H1 (cell line): ENCODE data around the gene ESYT2. TPM values are rescaled to one million over a fixed set of nuclear protein-coding genes. Genes with fewer than 3 reads are reported as not detected.

Source experiments
- CTCF ChIA-PET: fragments of 300-600 bp; sonication (Branson Sonifier 250); formaldehyde crosslinking; loops from one replicate; lab custom pipeline; 2021; ENCODE audit not compliant: partially characterized antibody; lab: Charles Lee
- POLR2A ChIA-PET: fragments of 300-600 bp; sonication (Branson Sonifier 250); formaldehyde crosslinking; loops from one replicate; lab custom pipeline; 2021; ENCODE audit warnings: inconsistent platforms; ENCODE audit not compliant: partially characterized antibody; lab: Charles Lee
- DNase-seq, 2 experiments: peaks; one replicate each; pipeline versions ENCODE4 v3.0.0 to v3.0.0-alpha.2; 2010 to 2022; ENCODE audit warnings: low spot score in 2 of 2, low read depth in 1 of 2, mixed read lengths in 1 of 2
- FAIRE-seq: peaks from 2 replicates; lab custom pipeline; 2011; peaks lifted over from hg19 to GRCh38; lab: Jason Lieb, UNC
- H2AFZ ChIP-seq: 2 replicates; pipeline ENCODE4 v1.8.1; 2012; ENCODE audit warnings: low read length, inconsistent platforms
- H2AK5ac ChIP-seq: 2 replicates; pipeline ENCODE4 v1.6.1; 2013; ENCODE audit warnings: low read depth, low read length
- H2BK120ac ChIP-seq: replicated peaks from 2 replicates; pipeline ENCODE3; 2013; ENCODE audit warnings: low read depth, low read length, inconsistent platforms
- H2BK12ac ChIP-seq: 2 replicates; pipeline ENCODE4 v1.6.1; 2013; ENCODE audit warnings: low read depth, low read length
- H2BK15ac ChIP-seq: 2 replicates; pipeline ENCODE4 v1.6.1; 2013; ENCODE audit warnings: low read length
- H2BK20ac ChIP-seq: 2 replicates; pipeline ENCODE4 v1.6.1; 2013; ENCODE audit warnings: low read length
- H2BK5ac ChIP-seq: 2 replicates; pipeline ENCODE4 v1.6.1; 2013; ENCODE audit warnings: low read depth, low read length
- H3K14ac ChIP-seq: 2 replicates; pipeline ENCODE4 v1.6.1; 2013; ENCODE audit warnings: inconsistent platforms; ENCODE audit not compliant: insufficient read length
- H3K18ac ChIP-seq: 2 replicates; pipeline ENCODE4 v1.6.1; 2013; ENCODE audit warnings: low read length; ENCODE audit errors: extremely low read depth
- H3K23ac ChIP-seq: 2 replicates; pipeline ENCODE4 v1.6.1; 2013; ENCODE audit warnings: inconsistent platforms; ENCODE audit not compliant: insufficient read length
- H3K23me2 ChIP-seq: 2 replicates; pipeline ENCODE4 v1.6.1; 2013; ENCODE audit warnings: low read depth, low read length
- H3K27ac ChIP-seq: 2 replicates; pipeline ENCODE4 v1.6.1; 2011; ENCODE audit warnings: low read depth, low read length, inconsistent platforms
- H3K27me3 ChIP-seq, 4 experiments: replicated peaks in 1 of 4; 1 replicate in 1 of 4; 2 replicates in 3 of 4; pipeline versions ENCODE4 v1.6.1 to v1.8.1; 2011 to 2013; ENCODE audit warnings: low read length in 3 of 4, mild to moderate bottlenecking in 3 of 4, inconsistent platforms in 2 of 4, mixed read lengths in 2 of 4, moderate library complexity in 1 of 4; ENCODE audit not compliant: control insufficient read depth in 3 of 4, insufficient read depth in 3 of 4; ENCODE audit errors: extremely low read depth in 1 of 4
- H3K36me3 ChIP-seq, 4 experiments: 2 replicates each; pipeline versions ENCODE4 v1.6.1 to v1.8.1; 2011 to 2013; ENCODE audit warnings: mild to moderate bottlenecking in 4 of 4, low read length in 3 of 4, moderate library complexity in 2 of 4, control low read depth in 1 of 4, inconsistent platforms in 1 of 4; ENCODE audit not compliant: insufficient read depth in 4 of 4, control insufficient read depth in 2 of 4
- H3K4ac ChIP-seq: replicated peaks from 2 replicates; pipeline ENCODE3; 2013; ENCODE audit warnings: low read length, low read depth, mixed read lengths, inconsistent platforms; ENCODE audit not compliant: insufficient read length
- H3K4me1 ChIP-seq, 4 experiments: replicated peaks in 1 of 4; 1 replicate in 1 of 4; 2 replicates in 3 of 4; pipeline versions ENCODE4 v1.6.1 to v1.8.1; 2011 to 2013; ENCODE audit warnings: low read length in 3 of 4, inconsistent platforms in 2 of 4, mixed read lengths in 1 of 4; ENCODE audit not compliant: insufficient read depth in 4 of 4, control insufficient read depth in 3 of 4
- H3K4me2 ChIP-seq, 2 experiments: 2 replicates each; pipeline versions ENCODE4 v1.6.1 to v1.8.1; 2011 to 2013; ENCODE audit warnings: low read depth in 2 of 2, low read length in 2 of 2, control low read depth in 1 of 2, inconsistent platforms in 1 of 2, mild to moderate bottlenecking in 1 of 2; ENCODE audit not compliant: insufficient read depth in 1 of 2
- H3K4me3 ChIP-seq, 4 experiments: fragments of 200-600, 300-600 bp in 1 of 4; sonication (generic), shearing (Covaris generic), sonication (Bioruptor Twin) in 1 of 4; 2 replicates each; pipeline versions ENCODE4 v1.5.1 to v1.8.1; 2011 to 2016; ENCODE audit warnings: low read length in 4 of 4, low read depth in 3 of 4, control low read depth in 2 of 4, inconsistent platforms in 2 of 4, mild to moderate bottlenecking in 2 of 4, mixed read lengths in 1 of 4, moderate library complexity in 1 of 4; ENCODE audit not compliant: insufficient read depth in 2 of 4; ENCODE audit errors: extremely low read depth in 1 of 4
- H3K56ac ChIP-seq: replicated peaks from 2 replicates; pipeline ENCODE3; 2013; ENCODE audit warnings: low read depth, mild to moderate bottlenecking, mixed read lengths, low read length, inconsistent platforms; ENCODE audit not compliant: insufficient read length
- H3K79me1 ChIP-seq: 2 replicates; pipeline ENCODE4 v1.6.1; 2013; ENCODE audit warnings: low read depth, low read length, control low read depth
- H3K79me2 ChIP-seq, 2 experiments: 2 replicates each; pipeline versions ENCODE4 v1.6.1 to v1.8.1; 2012 to 2013; ENCODE audit warnings: low read length in 2 of 2, mild to moderate bottlenecking in 2 of 2, inconsistent platforms in 1 of 2; ENCODE audit not compliant: insufficient read depth in 2 of 2, control insufficient read depth in 1 of 2
- H3K9ac ChIP-seq, 4 experiments: replicated peaks in 1 of 4; 1 replicate in 1 of 4; 2 replicates in 3 of 4; pipeline versions ENCODE4 v1.6.1 to v1.8.1; 2011 to 2013; ENCODE audit warnings: low read depth in 3 of 4, low read length in 3 of 4, control low read depth in 2 of 4, mild to moderate bottlenecking in 2 of 4, moderate library complexity in 2 of 4, inconsistent platforms in 1 of 4; ENCODE audit errors: extremely low read depth in 1 of 4
- H3K9me3 ChIP-seq, 2 experiments: 2 replicates each; pipeline versions ENCODE4 v1.6.1 to v1.8.1; 2012 to 2013; ENCODE audit warnings: mild to moderate bottlenecking in 2 of 2, moderate library complexity in 2 of 2, control low read depth in 1 of 2, inconsistent platforms in 1 of 2, low read depth in 1 of 2, low read length in 1 of 2, mixed read lengths in 1 of 2; ENCODE audit not compliant: insufficient read depth in 2 of 2
- H4K20me1 ChIP-seq, 2 experiments: replicated peaks in 1 of 2; 2 replicates each; pipeline versions ENCODE3 to v1.8.1; 2011 to 2013; ENCODE audit warnings: inconsistent platforms in 2 of 2, low read length in 2 of 2, mild to moderate bottlenecking in 1 of 2; ENCODE audit not compliant: insufficient read depth in 2 of 2, control insufficient read depth in 1 of 2
- H4K5ac ChIP-seq: 2 replicates; pipeline ENCODE4 v1.6.1; 2013; ENCODE audit warnings: low read length, low read depth, mixed read lengths, inconsistent platforms; ENCODE audit not compliant: insufficient read length
- H4K8ac ChIP-seq: 2 replicates; pipeline ENCODE4 v1.8.0; 2013; ENCODE audit warnings: mild to moderate bottlenecking, moderate library complexity, low read length, inconsistent platforms; ENCODE audit not compliant: insufficient read depth; ENCODE audit errors: extremely low read depth
- H4K91ac ChIP-seq: replicated peaks from 2 replicates; pipeline ENCODE3; 2013; ENCODE audit warnings: low read length, mixed read lengths, inconsistent platforms; ENCODE audit not compliant: insufficient read length
- BRCA1 ChIP-seq: IDR thresholded peaks from 2 replicates; pipeline ENCODE4 v1.6.1; 2012; ENCODE audit warnings: low read depth, low read length, improper control_type of control experiment
- MAFK ChIP-seq: IDR thresholded peaks from 2 replicates; pipeline ENCODE4 v1.6.1; 2012; ENCODE audit warnings: low read depth, mild to moderate bottlenecking, improper control_type of control experiment, low read length
- RAD21 ChIP-seq, 2 experiments: IDR thresholded peaks in 1 of 2; conservative IDR thresholded peaks in 1 of 2; 2 replicates each; pipeline ENCODE4 v1.6.1; 2011; ENCODE audit warnings: low read depth in 2 of 2, low read length in 2 of 2, improper control_type of control experiment in 1 of 2, inconsistent platforms in 1 of 2, mild to moderate bottlenecking in 1 of 2, moderate library complexity in 1 of 2
- SAP30 ChIP-seq: fragments of 300-600 bp; sonication (generic); IDR thresholded peaks from 2 replicates; pipeline ENCODE4 v1.7.1; 2012; ENCODE audit warnings: low read length, moderate library complexity, mild to moderate bottlenecking, inconsistent platforms; ENCODE audit not compliant: insufficient read depth, insufficient replicate concordance
- WGBS, 2 experiments: shearing (Covaris generic) in 1 of 2; methylation state at CpG; one replicate each; pipeline versions ENCODE4 v1.1.6 to v1.1.7; 2013 to 2015; ENCODE audit warnings: low lambda C conversion rate in 2 of 2, mixed read lengths in 2 of 2, inconsistent platforms in 1 of 2, low coverage in 1 of 2, missing lambda C conversion rate in 1 of 2; ENCODE audit not compliant: insufficient replicate concordance in 2 of 2, insufficient coverage in 1 of 2, insufficient read length in 1 of 2; ENCODE audit errors: extremely low coverage in 1 of 2, missing lambda C conversion rate in 1 of 2; 5-methylcytosine and 5-hydroxymethylcytosine counted together
- polyA plus RNA-seq, 7 experiments: library from polyadenylated mRNA; depleted of rRNA in 3 of 7; stranded (reverse) in 5 of 7; unstranded in 2 of 7; fragments of >200 nt in 5 of 7; fragments of 200-250 nt in 2 of 7; gene quantifications; 1 replicate in 5 of 7; 2 replicates in 1 of 7; 4 replicates in 1 of 7; pipeline versions ENCODE4 v1.2.1 to v1.2.3, GENCODE V29; 2011 to 2013; ENCODE audit warnings: missing spikeins in 2 of 7, mixed read lengths in 2 of 7
- total RNA-seq: library from RNA; stranded (reverse); fragmentation: NEBNext Ultra II Directional; extraction: Animal tissue kit (Norgen Biotek cat#: 25700); gene quantifications from 2 replicates; pipeline ENCODE4 v1.2.1, GENCODE V29; 2021
- TF ChIP-seq, protein P1 (sequence below), 3 experiments: IDR thresholded peaks; 1 replicate in 2 of 3; 2 replicates in 1 of 3; pipeline versions ENCODE4 v1.5.1 to v1.6.1; 2011; ENCODE audit warnings: low read length in 3 of 3, mild to moderate bottlenecking in 3 of 3, inconsistent platforms in 2 of 3, low read depth in 1 of 3, moderate library complexity in 1 of 3; ENCODE audit not compliant: insufficient read depth in 1 of 3; ENCODE audit errors: control extremely low read depth in 1 of 3

ESYT2 gene
- total and polyA plus RNA-seq, 2 of the 8 experiments (the other 6 are each of a cell fraction or from before 2014, with no cell fraction given) = 27.0 to 37.5 TPM

DNA sequence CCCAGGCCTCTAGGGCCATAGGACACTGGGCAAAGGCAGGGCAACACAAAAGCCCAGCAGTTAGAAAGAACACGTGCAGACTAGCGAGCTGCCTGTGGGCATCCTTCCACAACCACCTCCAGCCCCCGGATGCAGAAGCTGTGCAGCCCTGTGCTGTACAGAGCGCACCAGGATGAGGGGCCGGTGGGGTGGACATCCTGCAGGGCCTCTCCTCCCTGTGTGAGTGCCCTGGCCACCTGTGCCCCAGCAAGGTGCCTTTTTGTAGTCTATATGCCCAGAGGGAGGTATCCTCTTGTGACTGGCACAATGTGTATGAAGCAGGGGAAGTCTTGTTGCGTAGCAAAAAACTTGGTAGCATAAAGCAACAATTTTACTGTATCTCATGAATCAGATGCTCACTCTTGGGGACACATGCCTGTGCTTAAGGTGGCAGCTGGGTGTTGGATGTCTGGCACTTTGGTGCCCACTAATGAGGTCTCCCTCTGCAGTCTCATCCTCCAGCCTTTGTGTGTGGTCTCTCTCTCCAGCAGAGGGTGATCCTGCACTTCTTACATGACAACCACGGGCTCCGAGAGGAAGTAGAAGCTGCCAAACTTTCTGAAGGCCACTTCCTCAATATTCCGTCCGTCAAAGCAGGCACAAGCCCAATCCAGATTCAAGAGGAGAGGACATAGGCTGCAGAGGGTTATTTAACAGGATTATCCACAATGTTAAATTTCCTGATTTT, 133.4 kb downstream of the ESYT2 start:
- no peak overlapping the region for H2BK5ac ChIP-seq
- H2BK20ac ChIP-seq = no peak overlapping the region
- H4K8ac ChIP-seq = no peak overlapping the region
- TF ChIP-seq MAFK (no peak), BRCA1 (no peak), RAD21 (IDR thresholded peaks at IDR 0.05 in 1 of 2, conservative IDR thresholded peaks at IDR 0.05 in 1 of 2; ENCODE audit: low read depth in 2 of 2, low read length in 2 of 2) (peak; percentile 72 to 82), SAP30 (no peak)
- TF ChIP-seq, protein P1, sequence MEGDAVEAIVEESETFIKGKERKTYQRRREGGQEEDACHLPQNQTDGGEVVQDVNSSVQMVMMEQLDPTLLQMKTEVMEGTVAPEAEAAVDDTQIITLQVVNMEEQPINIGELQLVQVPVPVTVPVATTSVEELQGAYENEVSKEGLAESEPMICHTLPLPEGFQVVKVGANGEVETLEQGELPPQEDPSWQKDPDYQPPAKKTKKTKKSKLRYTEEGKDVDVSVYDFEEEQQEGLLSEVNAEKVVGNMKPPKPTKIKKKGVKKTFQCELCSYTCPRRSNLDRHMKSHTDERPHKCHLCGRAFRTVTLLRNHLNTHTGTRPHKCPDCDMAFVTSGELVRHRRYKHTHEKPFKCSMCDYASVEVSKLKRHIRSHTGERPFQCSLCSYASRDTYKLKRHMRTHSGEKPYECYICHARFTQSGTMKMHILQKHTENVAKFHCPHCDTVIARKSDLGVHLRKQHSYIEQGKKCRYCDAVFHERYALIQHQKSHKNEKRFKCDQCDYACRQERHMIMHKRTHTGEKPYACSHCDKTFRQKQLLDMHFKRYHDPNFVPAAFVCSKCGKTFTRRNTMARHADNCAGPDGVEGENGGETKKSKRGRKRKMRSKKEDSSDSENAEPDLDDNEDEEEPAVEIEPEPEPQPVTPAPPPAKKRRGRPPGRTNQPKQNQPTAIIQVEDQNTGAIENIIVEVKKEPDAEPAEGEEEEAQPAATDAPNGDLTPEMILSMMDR (IDR thresholded peaks at IDR 0.05; ENCODE audit: control extremely low read depth in 1 of 3, insufficient read depth in 1 of 3, low read depth in 1 of 3, low read length in 3 of 3) = peak; percentile 33 to 56 (median 49)
- no peak for DNase-seq
- no peak overlapping the region for H3K9ac ChIP-seq
- no peak overlapping the region for H3K27ac ChIP-seq
- peaks cover 19% of the 10 kb centered on the region for H3K79me1 ChIP-seq
- POLR2A ChIA-PET = interaction anchor here (0.7 to 2.0 kb wide), 5 partner anchors 9 to 119 kb away, joined by 3 to 7 read pairs (median 3); no protein-coding TSS in a partner anchor
- H4K91ac ChIP-seq = no peak overlapping the region
- no peak overlapping the region for H3K23ac ChIP-seq
- H2AFZ ChIP-seq = no peak overlapping the region
- H3K4me3 ChIP-seq = no peak overlapping the region
- H2AK5ac ChIP-seq = no peak overlapping the region
- WGBS, 2 experiments = 79% methylated on average over 10 of the region's 10 CpGs; no CpG with 5 or more reads in 1 of the 2 experiments
- peaks cover 15 to 80% of the 10 kb centered on the region in 2 experiments for H3K79me2 ChIP-seq
- peaks cover 15 to 77% (median 62%) of the 10 kb centered on the region in 4 experiments for H3K36me3 ChIP-seq
- H2BK120ac ChIP-seq = no peak overlapping the region
- FAIRE-seq = no peak
- CTCF ChIA-PET = interaction anchor here (0.6 to 2.6 kb wide), 16 partner anchors 8 to 357 kb away, joined by 3 to 16 read pairs (median 4); no protein-coding TSS in a partner anchor
- no peak overlapping the region for H4K5ac ChIP-seq
- H3K4me2 ChIP-seq = no peak overlapping the region
- no peak overlapping the region for H2BK15ac ChIP-seq
- H4K20me1 ChIP-seq = peaks cover 21 to 24% of the 10 kb centered on the region in 2 experiments
- H3K4ac ChIP-seq = no peak overlapping the region
- H3K14ac ChIP-seq = no peak overlapping the region
- H3K18ac ChIP-seq = no peak overlapping the region
- no peaks in the 10 kb centered on the region for H3K9me3 ChIP-seq
- H3K23me2 ChIP-seq = no peaks in the 10 kb centered on the region
- H3K56ac ChIP-seq = no peak overlapping the region
- H3K4me1 ChIP-seq = peaks cover 0 to 3% (median 0%) of the 10 kb centered on the region in 4 experiments; a peak in 1 of 7 replicates
- no peaks in the 10 kb centered on the region for H3K27me3 ChIP-seq
- H2BK12ac ChIP-seq = no peak overlapping the region
